NCI-H146 (cell line): ENCODE data around the gene ITGA4.

Experiments used
- DNase-seq: peaks from one replicate; lab custom pipeline; 2025; lab: John Stamatoyannopoulos, UW

The ITGA4 gene

DNA sequence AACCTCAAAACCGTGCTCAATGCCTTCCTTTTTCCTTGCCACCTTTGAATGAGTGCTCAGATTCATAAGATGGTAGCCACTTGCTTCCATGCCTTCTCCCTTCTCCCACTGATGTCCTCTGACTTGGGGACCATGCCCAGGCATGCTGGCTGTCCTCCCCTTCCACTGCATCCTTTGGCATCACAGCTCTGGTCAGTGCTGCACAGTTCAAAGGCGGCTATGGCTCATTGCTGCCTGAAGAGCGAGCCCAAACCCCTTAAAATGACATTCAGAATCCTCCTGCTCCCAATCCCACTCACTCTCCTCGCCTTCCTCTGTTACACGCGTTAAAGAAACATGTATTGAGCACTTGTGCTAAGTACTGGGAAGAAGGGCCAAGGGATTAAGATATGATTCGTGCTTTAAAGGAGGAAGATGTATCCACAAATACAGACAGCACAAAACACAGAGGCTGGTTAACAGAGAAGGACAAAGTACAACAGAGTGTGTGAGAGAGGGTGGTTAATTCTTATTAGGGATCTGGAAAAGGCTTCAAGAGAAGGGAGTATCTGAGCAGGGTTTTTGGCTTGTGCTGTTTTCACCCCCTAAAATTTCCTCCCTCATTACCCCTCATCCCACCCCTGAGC, 118.0 kb downstream of the ITGA4 start:
- peak; percentile 68 for DNase-seq

DNA sequence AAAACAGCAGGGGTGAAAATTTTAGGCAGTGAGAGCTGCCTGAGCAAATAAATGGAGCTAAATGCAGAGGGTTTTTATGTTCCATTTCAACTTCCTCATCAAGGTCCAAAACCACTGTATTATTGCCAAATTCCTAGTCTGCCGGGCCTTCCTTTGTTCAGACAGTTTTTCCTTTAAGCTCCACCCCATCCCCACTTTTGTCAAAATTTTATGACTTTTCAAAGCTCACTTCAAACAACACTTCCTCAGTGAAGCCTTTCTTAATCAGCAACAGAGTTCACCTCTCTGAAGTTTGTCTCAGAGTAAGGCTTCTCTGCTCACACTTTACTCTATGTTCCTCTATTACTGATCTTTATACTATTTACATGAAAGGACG, 118.5 kb downstream of the ITGA4 start:
- DNase-seq = peak; percentile 41

DNA sequence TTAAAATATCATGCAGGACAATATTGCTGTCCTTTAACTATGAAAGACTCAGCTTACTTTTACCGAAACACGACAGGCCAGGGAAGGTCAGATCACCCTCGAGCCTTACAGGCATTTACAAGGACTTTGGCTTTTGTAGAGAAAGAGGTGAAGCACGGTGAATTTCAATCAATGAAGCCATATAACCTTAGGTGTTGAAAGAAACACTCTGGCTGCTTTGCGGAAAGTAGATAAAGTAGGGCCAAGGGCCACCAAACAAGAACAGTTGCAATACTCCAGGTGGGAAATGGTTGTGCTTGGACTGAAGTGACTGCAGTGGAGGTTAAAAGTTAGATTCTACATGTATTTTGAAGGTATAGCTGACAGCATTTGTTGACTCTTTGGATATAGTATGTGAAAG, 119.2 kb downstream of the ITGA4 start:
- DNase-seq = no peak

DNA sequence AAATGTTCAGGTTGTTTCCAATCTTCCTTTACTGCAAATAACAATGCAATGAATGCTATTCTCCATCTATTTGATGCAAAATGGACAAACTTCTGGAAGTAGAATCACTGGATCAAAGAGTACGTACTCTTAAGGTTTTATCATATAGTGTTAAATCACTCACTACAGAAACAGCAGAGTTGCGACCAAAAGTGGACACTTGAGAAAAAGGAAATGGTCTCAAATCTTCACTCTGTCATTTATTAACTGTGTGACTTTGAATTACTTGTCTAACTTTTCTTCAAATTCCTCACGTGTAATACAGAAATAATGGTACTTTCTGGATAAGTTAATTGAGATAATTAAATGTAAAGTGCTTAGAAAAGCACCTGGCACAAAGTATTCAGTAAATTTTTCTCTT, 121.6 kb downstream of the ITGA4 start:
- no peak for DNase-seq

GRCh38 chr2:181581534-181581933, 124.3 kb downstream of the ITGA4 start:
- peak; percentile 38 for DNase-seq

DNA sequence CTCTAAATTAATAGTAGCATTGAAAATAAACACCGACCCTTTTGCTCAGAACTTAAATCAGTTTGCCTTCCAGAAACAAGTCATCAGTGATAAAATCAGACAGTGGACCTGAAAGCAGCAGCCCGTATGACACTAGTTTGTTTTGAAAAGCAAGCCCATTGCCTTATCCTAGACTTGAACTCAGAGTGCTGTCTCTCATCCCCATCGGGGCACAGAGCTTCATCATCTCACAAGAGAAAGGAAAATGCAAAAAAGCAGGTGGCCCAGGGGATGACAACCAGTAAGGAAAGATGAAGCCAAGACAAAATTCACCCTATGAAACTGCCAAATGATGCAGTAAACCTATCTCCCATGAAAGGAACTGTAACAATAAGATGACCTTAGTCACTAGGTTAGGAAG, 128.5 kb downstream of the ITGA4 start:
- DNase-seq = peak; percentile 61
